CD4-positive, alpha-beta T cell (primary cell): Measurements from ENCODE around the gene IGIP. TPM values are rescaled to one million over a fixed set of nuclear protein-coding genes. Genes with fewer than 3 reads are reported as not detected.
"Not testable (repeated sequence)": the region's sequence is repeated elsewhere in the genome, so short reads cannot be mapped to it uniquely, and the experiment has no call there.

Source experiments
- ATAC-seq: fragments of 200-7000 bp; cut with Tn5 transposase; one replicate; pipeline ENCODE4 v1.10.0; 2022; ENCODE audit warnings: mild to moderate bottlenecking; ENCODE audit not compliant: poor library complexity
- CTCF ChIA-PET: fragments of 350-600 bp; sonication (Branson Sonifier 250); formaldehyde crosslinking; loops from one replicate; lab custom pipeline; 2021; ENCODE audit warnings: antibody characterized with exemption, inconsistent platforms; lab: Charles Lee
- POLR2A ChIA-PET: fragments of 350-600 bp; sonication (Branson Sonifier 250); formaldehyde crosslinking; loops from one replicate; lab custom pipeline; 2021; ENCODE audit warnings: antibody characterized with exemption, inconsistent platforms; lab: Charles Lee
- DNase-seq, 14 experiments: peaks; one replicate each; pipeline ENCODE4 v3.0.0-alpha.2; 2013 to 2020; ENCODE audit warnings: mixed read lengths in 2 of 14
- H3K27ac ChIP-seq, 2 donors: one replicate each; pipeline versions ENCODE4 v1.5.1 to v1.7.0; 2013; ENCODE audit warnings: low read length in 2 of 2, low read depth in 1 of 2, mild to moderate bottlenecking in 1 of 2
- H3K27me3 ChIP-seq, 2 experiments: 1 replicate in 1 of 2; 2 replicates in 1 of 2; pipeline versions ENCODE4 v1.6.1 to v1.7.0; 2013; ENCODE audit warnings: low read length in 2 of 2, control low read depth in 1 of 2, mild to moderate bottlenecking in 1 of 2, moderate library complexity in 1 of 2; ENCODE audit not compliant: insufficient read depth in 2 of 2, control insufficient read depth in 1 of 2
- H3K36me3 ChIP-seq: one replicate; pipeline ENCODE4 v1.6.1; 2013; ENCODE audit warnings: low read length, control low read depth; ENCODE audit not compliant: insufficient read depth
- H3K4me1 ChIP-seq: one replicate; pipeline ENCODE4 v1.6.1; 2013; ENCODE audit warnings: low read length, control low read depth; ENCODE audit not compliant: insufficient read depth
- H3K4me3 ChIP-seq: one replicate; pipeline ENCODE4 v1.5.1; 2013; ENCODE audit warnings: mild to moderate bottlenecking, low read length, moderate library complexity
- H3K9me3 ChIP-seq, 2 experiments: 1 replicate in 1 of 2; 2 replicates in 1 of 2; pipeline versions ENCODE4 v1.6.1 to v1.7.0; 2013; ENCODE audit warnings: low read length in 2 of 2, mild to moderate bottlenecking in 2 of 2, control low read depth in 1 of 2, moderate library complexity in 1 of 2; ENCODE audit not compliant: control insufficient read depth in 1 of 2, insufficient read depth in 1 of 2
- H3K27ac Mint-ChIP-seq: one replicate; pipeline ENCODE4 v1.8.0; 2020; ENCODE audit warnings: mixed read lengths
- H3K27me3 Mint-ChIP-seq: one replicate; pipeline ENCODE4 v1.8.0; 2021; ENCODE audit warnings: mixed read lengths
- H3K36me3 Mint-ChIP-seq: one replicate; pipeline ENCODE4 v1.8.0; 2021; ENCODE audit warnings: low read depth, mixed read lengths
- H3K4me1 Mint-ChIP-seq: one replicate; pipeline ENCODE4 v1.8.0; 2021; ENCODE audit warnings: low read depth, mixed read lengths
- H3K4me3 Mint-ChIP-seq: one replicate; pipeline ENCODE4 v1.8.0; 2020; ENCODE audit warnings: mild to moderate bottlenecking, mixed read lengths
- H3K9me3 Mint-ChIP-seq: one replicate; pipeline ENCODE4 v1.8.0; 2020; ENCODE audit warnings: mixed read lengths
- intact Hi-C, 2 experiments: fragments of 100-400 bp; cut with DNase I in 1 of 2; cut with micrococcal nuclease in 1 of 2; formaldehyde crosslinking; loops; one replicate each; pipeline versions ENCODE4 v1.15.1 to v1.9.0; 2023 to 2025; cut with DNase I, micrococcal nuclease
- total RNA-seq, 174 experiments: library from RNA in 2 of 174; stranded (reverse) in 2 of 174; gene quantifications; one replicate each; pipeline ENCODE4 v1.2.3 and lab custom pipeline; 2021 to 2026
- TF ChIP-seq, protein P1 (sequence below): fragments of 200-600 bp; IDR thresholded peaks from one replicate; pipeline ENCODE4 v1.8.0; 2022; ENCODE audit warnings: antibody characterized with exemption, mild to moderate bottlenecking

IGIP gene
- total RNA-seq, 2 experiments from 2014 or later: 1.5 TPM

DNA sequence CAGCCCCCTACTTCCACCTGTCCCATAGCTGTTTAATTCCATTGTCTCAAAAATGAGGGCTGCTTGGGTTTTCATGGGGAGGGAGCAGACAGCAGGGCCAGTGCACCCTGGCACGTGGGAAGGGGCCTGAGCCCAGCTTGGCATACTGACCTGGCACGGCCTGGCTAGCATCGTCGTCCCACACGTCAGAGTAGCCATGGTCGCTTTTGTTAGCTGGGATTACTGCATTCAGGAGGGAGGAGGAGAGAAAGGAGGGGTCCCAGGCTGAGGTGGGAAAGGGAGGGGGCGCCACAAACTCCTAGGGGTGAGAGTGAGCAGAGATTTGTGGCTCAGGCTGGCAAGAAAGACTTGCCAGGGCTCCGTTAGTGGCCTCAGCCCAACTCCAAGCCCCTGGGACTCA lies 28.2 kb downstream of the IGIP start:
- H3K4me1 Mint-ChIP-seq: peaks cover 15% of the 10 kb centered on the region
- Histone ChIP-seq H3K27me3 (no peaks in the 10 kb centered on the region), H3K36me3 (no peaks in the 10 kb centered on the region), H3K27ac (no peak overlapping the region), H3K4me1 (peaks cover 10% of the 10 kb centered on the region), H3K4me3 (no peak overlapping the region), H3K9me3 (no peaks in the 10 kb centered on the region)
- H3K4me3 Mint-ChIP-seq: no peak overlapping the region
- DNase-seq (no peak), ATAC-seq (no peak)
- no peaks in the 10 kb centered on the region for H3K36me3 Mint-ChIP-seq
- TF ChIP-seq, protein P1, sequence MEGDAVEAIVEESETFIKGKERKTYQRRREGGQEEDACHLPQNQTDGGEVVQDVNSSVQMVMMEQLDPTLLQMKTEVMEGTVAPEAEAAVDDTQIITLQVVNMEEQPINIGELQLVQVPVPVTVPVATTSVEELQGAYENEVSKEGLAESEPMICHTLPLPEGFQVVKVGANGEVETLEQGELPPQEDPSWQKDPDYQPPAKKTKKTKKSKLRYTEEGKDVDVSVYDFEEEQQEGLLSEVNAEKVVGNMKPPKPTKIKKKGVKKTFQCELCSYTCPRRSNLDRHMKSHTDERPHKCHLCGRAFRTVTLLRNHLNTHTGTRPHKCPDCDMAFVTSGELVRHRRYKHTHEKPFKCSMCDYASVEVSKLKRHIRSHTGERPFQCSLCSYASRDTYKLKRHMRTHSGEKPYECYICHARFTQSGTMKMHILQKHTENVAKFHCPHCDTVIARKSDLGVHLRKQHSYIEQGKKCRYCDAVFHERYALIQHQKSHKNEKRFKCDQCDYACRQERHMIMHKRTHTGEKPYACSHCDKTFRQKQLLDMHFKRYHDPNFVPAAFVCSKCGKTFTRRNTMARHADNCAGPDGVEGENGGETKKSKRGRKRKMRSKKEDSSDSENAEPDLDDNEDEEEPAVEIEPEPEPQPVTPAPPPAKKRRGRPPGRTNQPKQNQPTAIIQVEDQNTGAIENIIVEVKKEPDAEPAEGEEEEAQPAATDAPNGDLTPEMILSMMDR: no peak
- CTCF ChIA-PET: interaction anchor here (0.8 to 1.0 kb wide), 3 partner anchors 8 to 81 kb away, joined by 4 read pairs; no protein-coding TSS in a partner anchor
- POLR2A ChIA-PET: no interaction called here
- intact Hi-C loops: no loop called here
- H3K27me3 Mint-ChIP-seq: no peaks in the 10 kb centered on the region
- H3K9me3 Mint-ChIP-seq: no peaks in the 10 kb centered on the region
- H3K27ac Mint-ChIP-seq: no peak overlapping the region

DNA sequence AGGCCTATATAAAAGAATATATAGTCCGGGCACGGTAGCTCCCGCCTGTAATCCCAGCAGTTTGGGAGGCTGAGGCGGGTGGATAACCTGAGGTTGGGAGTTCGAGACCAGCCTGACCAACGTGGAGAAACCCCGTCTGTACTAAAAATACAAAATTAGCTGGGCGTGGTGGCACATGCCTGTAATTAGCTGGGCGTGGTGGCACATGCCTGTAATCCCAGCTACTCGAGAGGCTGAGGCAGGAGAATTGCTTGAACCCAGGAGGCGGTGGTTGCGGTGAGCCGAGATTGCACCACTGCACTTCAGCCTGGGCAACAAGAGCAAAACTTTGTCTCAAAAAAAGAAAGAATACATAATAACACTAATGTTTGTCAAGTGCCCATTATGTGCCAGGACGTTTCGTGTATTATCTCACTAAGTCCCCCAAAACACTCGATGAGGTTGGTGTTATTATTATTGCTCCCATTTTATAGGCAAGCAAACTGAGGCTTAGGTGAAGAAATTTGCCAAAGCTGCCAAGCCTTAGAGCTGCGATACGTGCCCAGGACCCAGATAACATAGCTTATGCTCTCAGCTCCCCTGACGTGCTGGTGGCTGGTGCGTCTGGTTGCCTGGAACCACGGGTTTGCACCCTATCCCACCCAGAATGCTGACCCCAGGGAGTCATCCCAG lies 29.1 kb downstream of the IGIP start:
- ATAC-seq, H3K4me3 Mint-ChIP-seq, H3K27ac Mint-ChIP-seq, H3K4me1 ChIP-seq, H3K9me3 Mint-ChIP-seq, H3K27me3 ChIP-seq, POLR2A ChIA-PET, H3K4me3 ChIP-seq, H3K36me3 Mint-ChIP-seq, H3K27me3 Mint-ChIP-seq, H3K27ac ChIP-seq, DNase-seq, H3K9me3 ChIP-seq, H3K36me3 ChIP-seq: not testable (repeated sequence)
- peaks cover 15% of the 10 kb centered on the region for H3K4me1 Mint-ChIP-seq
- CTCF ChIA-PET: interaction anchor here (0.8 to 2.2 kb wide), 4 partner anchors 9 to 85 kb away, joined by 3 to 7 read pairs (median 4); no protein-coding TSS in a partner anchor
- intact Hi-C loops: loop anchor here in 1 of 2 experiments (5.0 kb wide), 2 partner anchors 43 to 188 kb away; partner anchors contain the start of gene PURA

DNA sequence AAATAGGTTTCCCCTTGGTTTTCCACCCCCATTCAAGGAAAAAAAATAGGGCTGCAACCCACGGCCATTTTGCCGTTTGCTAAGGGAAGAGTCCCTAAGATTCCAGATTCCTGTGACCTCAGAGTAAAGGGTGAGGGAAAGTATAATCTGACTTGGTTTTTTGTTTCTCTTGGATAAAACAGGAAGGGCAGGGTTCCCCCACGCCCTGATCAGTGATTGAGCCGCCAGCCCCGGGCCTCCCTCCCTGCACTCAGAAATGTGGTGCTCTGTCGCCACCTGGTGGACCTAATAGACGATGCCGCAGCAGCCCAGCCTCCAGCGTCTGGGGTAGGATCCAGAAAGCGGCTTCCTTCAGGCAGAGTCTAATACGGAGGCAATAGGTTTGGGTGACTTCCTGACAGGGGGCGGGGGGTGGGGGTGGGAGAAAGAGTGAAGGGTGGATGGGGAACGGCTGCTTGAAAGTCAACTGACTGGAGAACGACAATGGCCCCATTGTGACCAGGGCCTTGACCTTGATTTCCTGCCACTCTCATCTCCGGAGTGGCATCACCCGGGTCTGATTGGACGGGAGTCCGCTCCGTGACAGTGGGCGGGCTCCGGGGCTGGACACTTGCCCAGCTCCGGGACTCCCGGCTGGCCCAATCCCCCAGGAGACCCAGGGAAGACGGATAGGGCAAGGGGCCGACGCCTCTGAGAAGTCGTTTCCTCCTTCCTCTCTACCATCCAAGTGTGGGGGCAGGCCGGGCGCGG lies 31.5 kb downstream of the IGIP start:
- DNase-seq (peak; percentile 79 to 93 (median 84)), ATAC-seq (peak; percentile 100)
- Histone ChIP-seq H3K4me1 (peaks cover 10% of the 10 kb centered on the region), H3K4me3 (no peak overlapping the region), H3K9me3 (no peaks in the 10 kb centered on the region), H3K27me3 (no peaks in the 10 kb centered on the region), H3K36me3 (no peaks in the 10 kb centered on the region), H3K27ac (no peak overlapping the region)
- TF ChIP-seq, protein P1: peak; percentile 86
- Mint-ChIP-seq H3K36me3 (no peaks in the 10 kb centered on the region), H3K27ac (peak overlapping the region; percentile 21), H3K4me1 (peaks cover 15% of the 10 kb centered on the region), H3K27me3 (no peaks in the 10 kb centered on the region), H3K4me3 (peak overlapping the region; percentile 50), H3K9me3 (no peaks in the 10 kb centered on the region)
- CTCF ChIA-PET: interaction anchor here (0.6 to 1.8 kb wide), 6 partner anchors 13 to 127 kb away, joined by 3 to 10 read pairs (median 4); no protein-coding TSS in a partner anchor
- intact Hi-C loops: loop anchor here (1.0 to 5.0 kb wide), 6 partner anchors 12 to 370 kb away; partner anchors contain the start of gene PURA (in 1 of the 2)
- POLR2A ChIA-PET: interaction anchor here (1.1 kb wide), 1 partner anchor 50 kb away, joined by 3 read pairs; no protein-coding TSS in a partner anchor
